Neural cell (in vitro differentiated cells): ENCODE data around the gene MRPS31.

ENCODE experiments used
- EP300 ChIP-seq: fragments of 450-650 bp; conservative IDR thresholded peaks from 2 replicates; pipeline ENCODE4 v1.6.1; 2014; ENCODE audit warnings: antibody characterized with exemption, mild to moderate bottlenecking, moderate library complexity; ENCODE audit not compliant: poor library complexity, severe bottlenecking
- MXI1 ChIP-seq: fragments of 450-650 bp; conservative IDR thresholded peaks from 2 replicates; pipeline ENCODE4 v1.6.1; 2014; ENCODE audit warnings: antibody characterized with exemption, mild to moderate bottlenecking; ENCODE audit not compliant: poor library complexity, severe bottlenecking
- POLR2AphosphoS5 ChIP-seq: IDR thresholded peaks from 2 replicates; pipeline ENCODE4 v1.6.1; 2012
- TAF1 ChIP-seq: IDR thresholded peaks from 2 replicates; pipeline ENCODE4 v1.6.1; 2012; ENCODE audit warnings: low read depth
- TF ChIP-seq, protein P1 (sequence below): fragments of 450-650 bp; IDR thresholded peaks from 2 replicates; pipeline ENCODE4 v1.5.1; 2014; ENCODE audit warnings: antibody characterized with exemption, mild to moderate bottlenecking, moderate library complexity; ENCODE audit not compliant: poor library complexity, severe bottlenecking
- TF ChIP-seq, protein P2 (sequence below): IDR thresholded peaks from 2 replicates; pipeline ENCODE4 v1.6.1; 2012; ENCODE audit warnings: borderline replicate concordance

DNA sequence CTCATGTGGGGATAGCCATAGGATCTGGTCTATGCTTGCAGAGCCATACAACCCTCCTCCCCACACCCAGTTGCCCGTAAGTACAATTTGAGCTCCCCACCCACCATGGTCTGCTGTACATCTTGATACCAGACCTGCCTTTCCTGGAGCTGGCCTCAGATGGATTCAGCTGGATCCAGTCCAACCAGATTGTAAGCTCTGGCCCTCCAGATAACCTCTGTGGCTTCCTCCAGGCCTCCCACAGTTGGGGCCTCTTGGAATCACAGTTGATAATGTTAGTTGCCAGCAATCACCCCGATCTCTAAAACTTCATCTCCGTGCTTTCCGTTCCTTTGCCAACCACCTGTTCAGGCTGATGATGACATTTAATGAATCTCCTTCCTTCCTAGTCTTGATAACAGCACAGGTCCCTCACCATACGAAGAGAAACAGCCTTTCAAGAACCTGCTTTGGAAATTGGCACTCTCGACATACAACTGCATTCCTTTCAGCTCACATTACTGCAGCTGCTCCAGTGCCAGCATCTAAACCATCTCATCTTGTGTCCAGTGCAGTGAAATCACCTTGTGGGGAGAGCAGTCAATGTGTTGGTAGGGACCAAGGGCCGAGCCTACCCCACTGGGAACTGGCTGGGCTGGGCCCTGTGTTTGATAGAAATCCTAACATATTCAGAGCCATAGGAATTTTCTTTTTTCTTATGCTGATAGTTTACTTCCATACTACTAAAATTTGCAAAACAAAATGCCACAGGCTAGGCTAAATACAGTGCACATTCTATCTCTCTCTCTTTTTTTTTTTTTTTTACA is 89.4 kb downstream of the MRPS31 start:
- TF ChIP-seq, protein P1, sequence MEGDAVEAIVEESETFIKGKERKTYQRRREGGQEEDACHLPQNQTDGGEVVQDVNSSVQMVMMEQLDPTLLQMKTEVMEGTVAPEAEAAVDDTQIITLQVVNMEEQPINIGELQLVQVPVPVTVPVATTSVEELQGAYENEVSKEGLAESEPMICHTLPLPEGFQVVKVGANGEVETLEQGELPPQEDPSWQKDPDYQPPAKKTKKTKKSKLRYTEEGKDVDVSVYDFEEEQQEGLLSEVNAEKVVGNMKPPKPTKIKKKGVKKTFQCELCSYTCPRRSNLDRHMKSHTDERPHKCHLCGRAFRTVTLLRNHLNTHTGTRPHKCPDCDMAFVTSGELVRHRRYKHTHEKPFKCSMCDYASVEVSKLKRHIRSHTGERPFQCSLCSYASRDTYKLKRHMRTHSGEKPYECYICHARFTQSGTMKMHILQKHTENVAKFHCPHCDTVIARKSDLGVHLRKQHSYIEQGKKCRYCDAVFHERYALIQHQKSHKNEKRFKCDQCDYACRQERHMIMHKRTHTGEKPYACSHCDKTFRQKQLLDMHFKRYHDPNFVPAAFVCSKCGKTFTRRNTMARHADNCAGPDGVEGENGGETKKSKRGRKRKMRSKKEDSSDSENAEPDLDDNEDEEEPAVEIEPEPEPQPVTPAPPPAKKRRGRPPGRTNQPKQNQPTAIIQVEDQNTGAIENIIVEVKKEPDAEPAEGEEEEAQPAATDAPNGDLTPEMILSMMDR, result no peak
- TF ChIP-seq TAF1 (no peak), POLR2AphosphoS5 (no peak), MXI1 (no peak), EP300 (no peak)
- TF ChIP-seq, protein P2, sequence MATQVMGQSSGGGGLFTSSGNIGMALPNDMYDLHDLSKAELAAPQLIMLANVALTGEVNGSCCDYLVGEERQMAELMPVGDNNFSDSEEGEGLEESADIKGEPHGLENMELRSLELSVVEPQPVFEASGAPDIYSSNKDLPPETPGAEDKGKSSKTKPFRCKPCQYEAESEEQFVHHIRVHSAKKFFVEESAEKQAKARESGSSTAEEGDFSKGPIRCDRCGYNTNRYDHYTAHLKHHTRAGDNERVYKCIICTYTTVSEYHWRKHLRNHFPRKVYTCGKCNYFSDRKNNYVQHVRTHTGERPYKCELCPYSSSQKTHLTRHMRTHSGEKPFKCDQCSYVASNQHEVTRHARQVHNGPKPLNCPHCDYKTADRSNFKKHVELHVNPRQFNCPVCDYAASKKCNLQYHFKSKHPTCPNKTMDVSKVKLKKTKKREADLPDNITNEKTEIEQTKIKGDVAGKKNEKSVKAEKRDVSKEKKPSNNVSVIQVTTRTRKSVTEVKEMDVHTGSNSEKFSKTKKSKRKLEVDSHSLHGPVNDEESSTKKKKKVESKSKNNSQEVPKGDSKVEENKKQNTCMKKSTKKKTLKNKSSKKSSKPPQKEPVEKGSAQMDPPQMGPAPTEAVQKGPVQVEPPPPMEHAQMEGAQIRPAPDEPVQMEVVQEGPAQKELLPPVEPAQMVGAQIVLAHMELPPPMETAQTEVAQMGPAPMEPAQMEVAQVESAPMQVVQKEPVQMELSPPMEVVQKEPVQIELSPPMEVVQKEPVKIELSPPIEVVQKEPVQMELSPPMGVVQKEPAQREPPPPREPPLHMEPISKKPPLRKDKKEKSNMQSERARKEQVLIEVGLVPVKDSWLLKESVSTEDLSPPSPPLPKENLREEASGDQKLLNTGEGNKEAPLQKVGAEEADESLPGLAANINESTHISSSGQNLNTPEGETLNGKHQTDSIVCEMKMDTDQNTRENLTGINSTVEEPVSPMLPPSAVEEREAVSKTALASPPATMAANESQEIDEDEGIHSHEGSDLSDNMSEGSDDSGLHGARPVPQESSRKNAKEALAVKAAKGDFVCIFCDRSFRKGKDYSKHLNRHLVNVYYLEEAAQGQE, result no peak
